LNCaP clone FGC (cell line): Measurements from ENCODE around the gene WNT7B.

Experiments used
- DNase-seq: peaks from one replicate; pipeline ENCODE4 v3.0.0-alpha.2; 2011; ENCODE audit warnings: low read depth
- H3K4me3 ChIP-seq: 2 replicates; pipeline ENCODE4 v1.5.1; 2011; ENCODE audit warnings: mild to moderate bottlenecking, low read depth, low read length, control low read depth
- CTCF ChIP-seq: IDR thresholded peaks from 2 replicates; pipeline ENCODE4 v1.5.1; 2012; ENCODE audit warnings: mild to moderate bottlenecking; ENCODE audit not compliant: control insufficient read depth, insufficient read depth; ENCODE audit errors: extremely low read depth

WNT7B gene

GRCh38 chr22:45922661-45923060, 54.3 kb downstream of the WNT7B start:
- DNase-seq, result no peak
- no peak overlapping the region for H3K4me3 ChIP-seq
- TF ChIP-seq CTCF, result no peak

GRCh38 chr22:45922256-45922655, 54.7 kb downstream of the WNT7B start:
- TF ChIP-seq CTCF, result no peak
- no peak overlapping the region for H3K4me3 ChIP-seq

DNA sequence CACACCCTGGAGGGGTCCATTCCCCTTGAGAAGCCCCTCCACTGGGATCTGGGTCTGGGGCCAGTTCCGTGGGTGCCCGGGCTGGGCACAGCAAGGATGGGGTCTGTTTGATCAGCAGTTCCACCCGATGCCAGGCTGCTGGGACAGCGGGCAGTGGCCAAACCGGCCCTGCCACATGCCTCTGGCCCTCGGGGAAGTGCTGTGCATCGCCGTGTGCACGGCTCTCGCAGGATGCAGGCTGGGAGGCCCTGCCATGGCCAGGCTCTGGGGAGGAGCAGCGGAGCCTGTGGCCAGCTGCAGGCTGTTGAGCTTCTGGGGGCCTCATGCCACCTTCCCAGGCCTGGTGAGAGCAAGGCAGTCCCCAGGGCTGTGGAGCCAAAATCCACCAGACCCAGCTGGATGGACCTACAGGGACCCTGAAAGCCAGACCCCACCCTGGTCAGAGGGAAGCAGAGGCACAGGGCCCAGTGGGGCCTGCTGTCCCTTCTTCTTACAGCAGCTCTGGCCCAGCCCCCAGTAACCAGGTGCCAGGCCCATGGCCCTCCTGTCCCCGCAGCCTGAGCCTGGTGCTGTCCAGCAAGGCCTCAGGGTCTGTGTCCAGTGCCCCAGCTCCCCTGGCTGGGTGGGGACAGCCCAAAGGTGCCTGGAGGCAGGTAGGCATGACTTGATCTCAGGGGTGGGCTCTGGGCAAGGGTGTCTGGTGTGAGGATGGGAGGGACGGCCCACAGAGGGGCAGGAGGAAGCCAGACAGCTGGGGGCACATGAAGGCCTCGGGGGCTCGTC, 57.3 kb downstream of the WNT7B start:
- no peak overlapping the region for H3K4me3 ChIP-seq
- peak; percentile 62 for DNase-seq
- TF ChIP-seq CTCF, result no peak

More at GRCh38 chr22:45922256-45922655, 54.7 kb downstream of the WNT7B start:
- no peak for DNase-seq

DNA sequence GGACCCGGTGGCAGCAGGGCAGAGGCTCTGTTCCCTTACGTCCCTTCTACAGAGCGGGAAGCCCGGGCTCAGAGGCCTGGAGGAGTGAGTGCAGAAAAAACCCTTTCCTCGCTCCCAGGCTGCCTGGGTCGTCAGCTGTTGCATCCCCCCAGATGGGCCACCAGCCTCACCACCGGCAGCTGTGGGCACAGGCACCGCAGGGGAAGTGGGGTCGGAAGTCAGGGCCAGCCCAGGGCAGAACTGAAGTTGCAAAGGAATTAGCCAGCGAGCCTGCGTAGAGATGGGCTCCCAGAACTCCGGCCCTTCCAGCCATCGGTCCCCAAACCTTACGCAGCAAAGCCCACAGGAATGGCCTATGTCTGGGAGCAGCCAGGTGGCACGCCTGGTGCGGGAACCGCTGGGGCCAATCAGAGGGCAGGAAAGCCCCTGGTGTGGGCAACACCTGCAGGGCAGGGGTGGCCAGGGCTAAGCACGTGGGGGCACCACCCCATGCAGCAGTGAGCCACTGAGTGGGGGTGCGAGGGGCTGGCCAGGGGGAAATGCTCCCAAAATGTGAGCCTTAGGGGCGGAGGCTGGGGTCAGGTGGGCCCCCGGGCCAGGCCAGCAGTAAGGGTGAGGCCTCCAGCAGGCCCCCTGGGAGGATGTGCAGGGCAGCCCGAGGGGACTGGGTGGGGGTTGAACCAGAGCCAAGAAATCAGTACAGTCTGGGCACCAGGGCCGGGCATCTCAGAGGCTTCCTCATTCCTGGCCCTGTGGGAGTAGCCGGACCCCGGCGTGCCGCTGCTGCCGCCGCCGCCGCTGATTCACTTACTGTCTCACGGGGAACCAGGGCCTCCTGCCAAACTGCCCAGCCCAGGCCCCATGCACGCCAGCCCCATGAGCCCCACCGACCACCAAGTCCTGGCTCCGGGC, 58.2 kb downstream of the WNT7B start:
- TF ChIP-seq CTCF, result no peak
- DNase-seq, result no peak
- no peak overlapping the region for H3K4me3 ChIP-seq

DNA sequence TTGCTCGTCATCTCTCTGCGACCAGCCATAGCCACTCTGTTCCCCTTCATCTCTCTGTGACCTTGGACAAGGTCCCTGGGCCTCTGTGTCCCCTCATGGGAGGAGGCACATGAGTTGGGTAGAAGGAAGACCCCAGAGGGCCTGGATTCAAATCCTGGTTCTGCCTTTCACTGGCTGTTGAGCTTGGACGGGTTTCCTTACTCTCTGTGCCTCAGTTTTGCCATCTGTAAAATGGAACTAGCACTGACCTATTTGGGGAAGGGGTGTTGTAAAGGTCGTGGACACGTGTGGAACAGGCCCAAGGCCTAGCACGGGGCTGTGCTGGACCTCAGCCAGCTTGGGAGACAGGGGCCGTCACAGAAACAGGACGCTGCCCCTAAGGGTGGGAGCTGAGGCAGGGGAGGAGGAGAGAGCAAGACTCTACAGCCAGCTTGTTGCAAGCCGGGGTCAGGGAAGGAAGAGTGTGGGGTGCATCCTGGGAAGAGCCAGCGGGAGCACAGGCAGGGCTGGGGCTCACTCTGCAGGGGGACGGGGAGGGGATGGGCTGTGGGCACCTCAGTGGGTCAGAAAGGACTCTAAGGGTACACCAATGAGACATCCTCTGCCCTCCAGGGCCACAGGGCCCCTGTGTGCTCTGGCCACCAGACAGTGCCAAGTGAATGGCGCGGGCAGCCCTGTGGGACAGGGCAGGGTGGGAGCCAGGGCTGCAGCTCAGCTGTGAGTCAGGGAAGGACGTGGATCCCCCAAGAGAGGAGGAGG, 59.1 kb downstream of the WNT7B start:
- no peak for TF ChIP-seq CTCF
- no peak overlapping the region for H3K4me3 ChIP-seq
- DNase-seq, result no peak

DNA sequence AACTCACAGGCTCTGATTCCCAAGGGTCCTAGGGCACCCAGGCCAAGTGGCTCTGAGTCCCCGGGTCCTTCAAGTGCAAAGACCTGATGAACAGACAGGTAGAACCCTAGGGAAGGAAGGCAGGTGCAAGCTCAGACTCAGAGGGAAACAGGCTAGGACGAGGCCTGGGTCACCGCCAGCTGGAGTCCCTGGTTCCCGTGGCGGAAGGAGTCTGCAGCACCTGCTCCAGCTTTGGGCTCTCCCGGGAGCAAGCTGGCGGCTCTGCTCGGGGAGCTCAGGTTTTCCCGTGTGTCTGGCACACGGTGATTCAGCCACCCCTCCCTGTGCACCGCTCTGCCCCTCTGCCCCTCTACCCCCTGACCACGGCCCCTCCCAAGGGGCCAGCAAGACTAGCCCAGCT, 59.8 kb downstream of the WNT7B start:
- peak; percentile 8 for DNase-seq
- no peak overlapping the region for H3K4me3 ChIP-seq
- TF ChIP-seq CTCF, result no peak
